Nephron progenitor cell (in vitro differentiated cells): ENCODE data around the gene SYCP2L.
"Not testable (repeated sequence)": the region's sequence is repeated elsewhere in the genome, so short reads cannot be mapped to it uniquely, and the experiment has no call there.

ENCODE experiments used
- DNase-seq: peaks from one replicate; pipeline ENCODE4 v3.0.0; 2021
- H3K27ac Mint-ChIP-seq: 2 replicates; pipeline ENCODE4 v1.8.0; 2021; ENCODE audit warnings: mild to moderate bottlenecking, moderate library complexity, mixed read lengths
- H3K27me3 Mint-ChIP-seq: 2 replicates; pipeline ENCODE4 v1.8.0; 2021; ENCODE audit warnings: mild to moderate bottlenecking, low read depth, mixed read lengths; ENCODE audit not compliant: poor library complexity
- H3K36me3 Mint-ChIP-seq: 2 replicates; pipeline ENCODE4 v1.8.0; 2021; ENCODE audit warnings: low read depth, mixed read lengths
- H3K4me1 Mint-ChIP-seq: 2 replicates; pipeline ENCODE4 v1.8.0; 2021; ENCODE audit warnings: mixed read lengths
- H3K4me3 Mint-ChIP-seq: 2 replicates; pipeline ENCODE4 v1.8.0; 2021; ENCODE audit warnings: mild to moderate bottlenecking, moderate library complexity, mixed read lengths
- H3K9me3 Mint-ChIP-seq: 2 replicates; pipeline ENCODE4 v1.8.0; 2021; ENCODE audit warnings: mild to moderate bottlenecking, moderate library complexity, mixed read lengths
- TF ChIP-seq, protein P1 (sequence below): fragments of 200-600 bp; sonication (generic); IDR thresholded peaks from 2 replicates; pipeline ENCODE4 v1.5.0; 2021; ENCODE audit warnings: antibody characterized with exemption

Gene SYCP2L

DNA sequence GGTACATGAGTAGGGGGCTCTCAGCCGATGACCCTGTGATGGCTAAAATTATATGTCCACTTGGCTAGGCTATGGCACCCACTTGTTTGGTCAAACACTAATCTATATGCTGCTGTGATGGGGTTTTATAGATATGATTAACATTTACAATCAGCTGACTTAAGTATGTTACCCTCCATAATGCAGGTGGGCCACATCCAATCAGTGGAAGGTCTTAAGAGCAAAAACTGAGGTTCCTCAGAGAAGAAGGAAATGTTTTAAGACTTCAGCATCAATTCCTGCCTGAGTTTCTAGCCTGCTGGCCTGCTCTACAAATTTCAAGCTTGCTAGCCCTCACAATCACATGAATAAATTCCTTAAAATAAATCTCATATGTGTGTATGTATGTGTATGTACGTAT is 29.6 kb upstream of the SYCP2L start:
- no peak overlapping the region for H3K4me3 Mint-ChIP-seq
- peaks cover 5% of the 10 kb centered on the region for H3K4me1 Mint-ChIP-seq
- H3K36me3 Mint-ChIP-seq: peaks cover 12% of the 10 kb centered on the region
- peaks cover 38% of the 10 kb centered on the region for H3K9me3 Mint-ChIP-seq
- H3K27me3 Mint-ChIP-seq: peaks cover 19% of the 10 kb centered on the region
- H3K27ac Mint-ChIP-seq: no peak overlapping the region
- TF ChIP-seq, protein P1, sequence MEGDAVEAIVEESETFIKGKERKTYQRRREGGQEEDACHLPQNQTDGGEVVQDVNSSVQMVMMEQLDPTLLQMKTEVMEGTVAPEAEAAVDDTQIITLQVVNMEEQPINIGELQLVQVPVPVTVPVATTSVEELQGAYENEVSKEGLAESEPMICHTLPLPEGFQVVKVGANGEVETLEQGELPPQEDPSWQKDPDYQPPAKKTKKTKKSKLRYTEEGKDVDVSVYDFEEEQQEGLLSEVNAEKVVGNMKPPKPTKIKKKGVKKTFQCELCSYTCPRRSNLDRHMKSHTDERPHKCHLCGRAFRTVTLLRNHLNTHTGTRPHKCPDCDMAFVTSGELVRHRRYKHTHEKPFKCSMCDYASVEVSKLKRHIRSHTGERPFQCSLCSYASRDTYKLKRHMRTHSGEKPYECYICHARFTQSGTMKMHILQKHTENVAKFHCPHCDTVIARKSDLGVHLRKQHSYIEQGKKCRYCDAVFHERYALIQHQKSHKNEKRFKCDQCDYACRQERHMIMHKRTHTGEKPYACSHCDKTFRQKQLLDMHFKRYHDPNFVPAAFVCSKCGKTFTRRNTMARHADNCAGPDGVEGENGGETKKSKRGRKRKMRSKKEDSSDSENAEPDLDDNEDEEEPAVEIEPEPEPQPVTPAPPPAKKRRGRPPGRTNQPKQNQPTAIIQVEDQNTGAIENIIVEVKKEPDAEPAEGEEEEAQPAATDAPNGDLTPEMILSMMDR: no peak
- DNase-seq: no peak

- H3K36me3 Mint-ChIP-seq: no peaks in the 10 kb centered on the region
- H3K27me3 Mint-ChIP-seq: peaks cover 9% of the 10 kb centered on the region
- H3K9me3 Mint-ChIP-seq: peaks cover 12% of the 10 kb centered on the region
- DNase-seq: no peak
- no peak overlapping the region for H3K4me3 Mint-ChIP-seq
- peaks cover 9% of the 10 kb centered on the region for H3K4me1 Mint-ChIP-seq
- TF ChIP-seq, protein P1: no peak
- H3K27ac Mint-ChIP-seq: no peak overlapping the region
Measured at GRCh38 chr6:10861086-10861485, 25.8 kb upstream of the SYCP2L start.

DNA sequence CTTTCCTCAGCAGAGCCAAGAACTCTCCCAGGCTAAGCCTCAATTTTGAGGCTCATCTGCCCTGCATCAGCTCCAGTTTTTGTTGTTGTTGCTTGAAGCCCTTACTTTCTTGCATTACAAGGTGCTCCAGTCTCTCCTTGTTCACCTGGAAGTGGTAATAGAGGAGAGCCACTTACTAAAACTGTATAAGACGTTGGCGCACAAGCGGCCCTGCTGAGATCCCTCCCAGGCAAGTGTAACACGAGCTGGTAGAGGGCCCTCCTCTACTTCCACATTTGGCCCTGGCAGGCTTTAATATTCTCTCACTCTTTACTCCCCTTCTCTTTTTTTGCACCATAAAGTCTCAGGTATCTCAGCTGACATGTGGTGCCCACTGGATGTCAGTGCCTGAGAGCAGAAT is 24.5 kb upstream of the SYCP2L start:
- TF ChIP-seq, protein P1: no peak
- Mint-ChIP-seq H3K4me3 (no peak overlapping the region), H3K27me3 (peaks cover 9% of the 10 kb centered on the region), H3K9me3 (peaks cover 8% of the 10 kb centered on the region), H3K36me3 (no peaks in the 10 kb centered on the region), H3K4me1 (peaks cover 9% of the 10 kb centered on the region), H3K27ac (peak overlapping the region; percentile 83)
- no peak for DNase-seq

DNA sequence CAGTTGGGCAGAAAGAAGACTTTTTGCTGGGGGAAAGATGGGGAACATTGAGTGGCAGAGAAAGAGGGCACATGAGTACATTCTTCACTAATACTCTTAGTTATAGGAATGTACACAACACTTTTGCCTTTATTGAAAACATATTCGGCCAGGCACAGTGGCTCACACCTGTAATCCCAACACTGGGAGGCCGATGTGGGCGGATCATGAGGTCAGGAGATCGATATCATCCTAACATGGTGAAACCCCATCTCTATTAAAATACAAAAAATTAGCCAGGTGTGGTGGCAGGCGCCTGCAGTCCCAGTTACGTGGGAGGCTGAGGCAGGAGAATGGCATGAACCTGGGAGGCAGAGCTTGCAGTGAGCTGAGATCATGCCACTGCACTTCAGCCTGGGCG is 23.8 kb upstream of the SYCP2L start:
- H3K4me1 Mint-ChIP-seq, H3K27me3 Mint-ChIP-seq, H3K9me3 Mint-ChIP-seq, H3K4me3 Mint-ChIP-seq, DNase-seq, H3K27ac Mint-ChIP-seq, H3K36me3 Mint-ChIP-seq: not testable (repeated sequence)

DNA sequence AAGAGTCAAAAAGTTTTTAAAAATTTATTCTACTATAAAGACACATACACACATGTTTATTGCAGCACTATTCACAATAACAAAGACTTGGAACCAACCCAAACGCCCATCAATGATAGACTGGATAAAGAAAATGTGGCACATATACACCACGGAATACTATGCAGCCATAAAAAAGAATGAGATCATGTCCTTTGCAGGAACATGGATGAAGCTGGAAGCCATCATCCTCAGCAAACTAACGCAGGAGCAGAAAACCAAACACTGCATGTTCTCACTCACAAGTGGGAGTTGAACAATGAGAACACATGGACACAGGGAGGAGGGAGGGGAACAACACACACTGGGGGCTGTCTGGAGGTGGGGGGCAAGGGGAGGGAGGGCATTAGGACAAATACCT is 20.1 kb upstream of the SYCP2L start:
- not testable (repeated sequence) for H3K9me3 Mint-ChIP-seq, H3K27me3 Mint-ChIP-seq, H3K4me1 Mint-ChIP-seq, H3K36me3 Mint-ChIP-seq, H3K27ac Mint-ChIP-seq, DNase-seq, H3K4me3 Mint-ChIP-seq

- no peak for DNase-seq
- Mint-ChIP-seq H3K27me3 (peaks cover 4% of the 10 kb centered on the region), H3K4me1 (peaks cover under 1% of the 10 kb centered on the region), H3K9me3 (no peaks in the 10 kb centered on the region), H3K4me3 (no peak overlapping the region), H3K36me3 (no peaks in the 10 kb centered on the region), H3K27ac (no peak overlapping the region)
- TF ChIP-seq, protein P1: no peak
Measured at GRCh38 chr6:10867952-10868351, 18.9 kb upstream of the SYCP2L start.

- Mint-ChIP-seq H3K9me3 (no peaks in the 10 kb centered on the region), H3K4me1 (no peaks in the 10 kb centered on the region), H3K36me3 (no peaks in the 10 kb centered on the region), H3K4me3 (no peak overlapping the region), H3K27me3 (peaks cover 32% of the 10 kb centered on the region), H3K27ac (no peak overlapping the region)
- TF ChIP-seq, protein P1: no peak
- no peak for DNase-seq
Measured at GRCh38 chr6:10873374-10873773, 13.5 kb upstream of the SYCP2L start.
